ENCODE results near the gene PM20D2. TPM values are rescaled to one million over a fixed set of nuclear protein-coding genes. Genes with fewer than 3 reads are reported as not detected.

Gene PM20D2
- total and polyA plus RNA-seq, 8 donors = 8.6 to 30.8 (median 24.0) TPM

- no peak for ATAC-seq
- no peak for DNase-seq
- Histone ChIP-seq H3K36me3 (no peaks in the 10 kb centered on the region), H3K4me1 (peaks cover 0 to 14% of the 10 kb centered on the region in 2 donors), H3K27me3 (no peaks in the 10 kb centered on the region), H3K9me3 (no peaks in the 10 kb centered on the region), H3K4me3 (no peak overlapping the region), H3K27ac (no peak overlapping the region)
- intact Hi-C loops (cut with DNase I) = no loop called here
- no peak for TF ChIP-seq CTCF (IDR thresholded peaks at IDR 0.05)
Measured at GRCh38 chr6:89144354-89144906, 1.4 kb upstream of the PM20D2 start.

GRCh38 chr6:89145091-89145955, 532 bp upstream of the PM20D2 start:
- ATAC-seq (peak; percentile 53), DNase-seq (peak in 1 of 4 donors; percentile 47)
- H3K4me1 ChIP-seq = peaks cover 0 to 14% of the 10 kb centered on the region in 2 donors
- peak overlapping the region; percentile 78 for H3K27ac ChIP-seq
- H3K27me3 ChIP-seq = no peaks in the 10 kb centered on the region
- H3K4me3 ChIP-seq = peak overlapping the region; percentile 71 to 77
- intact Hi-C loops (cut with DNase I) = no loop called here
- no peaks in the 10 kb centered on the region for H3K36me3 ChIP-seq
- H3K9me3 ChIP-seq = no peaks in the 10 kb centered on the region
- no peak for TF ChIP-seq CTCF (IDR thresholded peaks at IDR 0.05)

- Histone ChIP-seq H3K36me3 (peaks cover 0 to 7% of the 10 kb centered on the region in 2 donors), H3K4me3 (peak overlapping the region; percentile 71 to 77), H3K27ac (peak overlapping the region; percentile 78), H3K27me3 (no peaks in the 10 kb centered on the region), H3K4me1 (peaks cover 0 to 14% of the 10 kb centered on the region in 2 donors), H3K9me3 (no peaks in the 10 kb centered on the region)
- intact Hi-C loops (cut with DNase I) = no loop called here
- no peak for TF ChIP-seq CTCF (IDR thresholded peaks at IDR 0.05)
- no peak for ATAC-seq
- DNase-seq = peak in 3 of 4 donors; percentile 34 to 41 (median 36)
Measured at GRCh38 chr6:89146718-89147700, 1.2 kb downstream of the PM20D2 start.

- no peak for ATAC-seq
- H3K4me3 ChIP-seq = no peak overlapping the region
- no peak for TF ChIP-seq CTCF (IDR thresholded peaks at IDR 0.05)
- no peak for DNase-seq
- peaks cover 0 to 14% of the 10 kb centered on the region in 2 donors for H3K4me1 ChIP-seq
- H3K27me3 ChIP-seq = no peaks in the 10 kb centered on the region
- intact Hi-C loops (cut with DNase I) = no loop called here
- no peaks in the 10 kb centered on the region for H3K9me3 ChIP-seq
- no peak overlapping the region for H3K27ac ChIP-seq
- peaks cover 0 to 7% of the 10 kb centered on the region in 2 donors for H3K36me3 ChIP-seq
Measured at GRCh38 chr6:89148016-89148750, 2.3 kb downstream of the PM20D2 start.
